ENCODE results near the gene TSHZ1. TPM values are rescaled to one million over a fixed set of nuclear protein-coding genes. Genes with fewer than 3 reads are reported as not detected.
A peak's percentile ranks its signal among the peaks of the same experiment; 100 is the strongest.

The TSHZ1 gene
- total and polyA plus RNA-seq, 2 of the 8 experiments (the other 6 are each of a cell fraction or from before 2014, with no cell fraction given): 0.03 to 0.32 TPM

DNA sequence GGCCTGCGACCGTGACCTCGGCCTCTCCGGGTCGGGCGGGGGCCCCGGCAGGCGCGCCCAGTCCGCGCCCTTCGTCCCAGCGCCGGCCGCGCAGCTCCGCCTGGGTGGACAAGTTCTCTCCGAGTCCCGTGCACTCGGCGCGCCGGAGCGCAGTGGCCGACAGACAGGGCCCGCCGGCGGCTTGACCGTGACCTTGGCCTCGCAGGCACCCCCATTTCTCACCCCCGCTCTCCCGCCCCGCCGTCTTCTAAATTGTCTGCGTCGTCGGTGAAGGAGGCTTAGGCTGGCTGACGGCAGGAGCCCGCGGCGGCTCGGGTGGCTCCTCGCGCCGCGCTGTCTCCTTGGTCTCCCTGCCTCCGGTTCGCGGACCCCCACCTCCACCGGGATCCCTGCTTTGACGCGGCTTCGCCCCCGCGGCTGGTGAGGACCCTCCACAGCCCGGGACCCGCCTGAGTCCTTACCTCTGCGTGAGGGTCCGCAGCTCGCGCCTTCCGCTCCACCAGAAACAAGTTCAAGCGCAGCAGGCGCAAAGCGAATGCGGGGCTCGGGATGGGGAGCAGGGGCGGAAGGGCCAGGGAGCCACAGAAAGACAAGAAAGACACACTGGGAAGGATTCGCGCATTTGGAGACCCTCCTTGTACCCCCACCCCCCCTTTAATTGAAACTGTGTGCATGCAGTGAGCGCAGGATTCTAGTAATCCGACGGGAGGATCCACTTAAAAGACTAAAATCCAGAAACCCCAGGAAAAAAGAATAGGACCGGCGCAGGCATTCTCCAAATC is 5.7 kb upstream of the TSHZ1 start (continued):
- no peak for TF ChIP-seq CHD7 (IDR thresholded peaks at IDR 0.05; ENCODE audit: insufficient replicate concordance, low read length)
- peak; percentile 95 for TF ChIP-seq RNF2 (IDR thresholded peaks at IDR 0.05; ENCODE audit: borderline replicate concordance, low read depth, low read length, missing control alignments, poor library complexity, severe bottlenecking)
- peak; percentile 87 for TF ChIP-seq SUZ12 (IDR thresholded peaks at IDR 0.05; ENCODE audit: low read length)
- TF ChIP-seq EZH2 (IDR thresholded peaks at IDR 0.05; ENCODE audit: low read depth, low read length, severe bottlenecking): peak; percentile 79
- no peak for TF ChIP-seq NRF1 (IDR thresholded peaks at IDR 0.05; ENCODE audit: low read depth, low read length)
- TF ChIP-seq GTF2F1 (IDR thresholded peaks at IDR 0.05; ENCODE audit: borderline replicate concordance, low read depth, low read length): no peak
- no peak for TF ChIP-seq CTBP2 (IDR thresholded peaks at IDR 0.05; ENCODE audit: borderline replicate concordance, insufficient read depth, insufficient read length, low read length)
- TF ChIP-seq TBP (IDR thresholded peaks at IDR 0.05; ENCODE audit: low read depth, low read length): no peak
- TF ChIP-seq CREB1 (IDR thresholded peaks at IDR 0.05): no peak
- TF ChIP-seq SP4 (IDR thresholded peaks at IDR 0.05; ENCODE audit: low read length): no peak
